ENCODE data around the gene RBM26. TPM values are rescaled to one million over a fixed set of nuclear protein-coding genes. Genes with fewer than 3 reads are reported as not detected.
"Not testable (repeated sequence)": the region's sequence is repeated elsewhere in the genome, so short reads cannot be mapped to it uniquely, and the experiment has no call there.

Gene RBM26
- total RNA-seq, 4 donors from 2014 or later: 34.8 to 96.6 (median 44.5) TPM

DNA sequence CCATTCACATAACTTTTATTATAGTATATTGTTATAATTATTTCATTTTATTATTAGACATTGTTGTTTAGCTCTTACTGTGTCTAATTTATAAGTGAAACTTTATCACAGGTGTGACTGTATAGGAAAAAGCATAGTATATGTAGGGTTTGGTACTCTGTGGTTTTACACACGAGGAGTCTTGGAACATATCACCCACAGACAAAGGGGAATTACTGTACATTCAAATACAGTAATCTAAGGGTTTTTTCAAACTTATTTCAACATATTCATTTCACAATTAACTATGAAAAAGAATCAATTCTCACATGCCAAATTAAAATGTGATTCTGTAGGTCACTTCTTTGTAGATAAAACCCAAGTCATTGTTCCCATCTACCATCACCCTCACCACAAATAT is 46.0 kb downstream of the RBM26 start:
- no peak for TF ChIP-seq POLR2A (IDR thresholded peaks at IDR 0.05)
- TF ChIP-seq, protein P1, sequence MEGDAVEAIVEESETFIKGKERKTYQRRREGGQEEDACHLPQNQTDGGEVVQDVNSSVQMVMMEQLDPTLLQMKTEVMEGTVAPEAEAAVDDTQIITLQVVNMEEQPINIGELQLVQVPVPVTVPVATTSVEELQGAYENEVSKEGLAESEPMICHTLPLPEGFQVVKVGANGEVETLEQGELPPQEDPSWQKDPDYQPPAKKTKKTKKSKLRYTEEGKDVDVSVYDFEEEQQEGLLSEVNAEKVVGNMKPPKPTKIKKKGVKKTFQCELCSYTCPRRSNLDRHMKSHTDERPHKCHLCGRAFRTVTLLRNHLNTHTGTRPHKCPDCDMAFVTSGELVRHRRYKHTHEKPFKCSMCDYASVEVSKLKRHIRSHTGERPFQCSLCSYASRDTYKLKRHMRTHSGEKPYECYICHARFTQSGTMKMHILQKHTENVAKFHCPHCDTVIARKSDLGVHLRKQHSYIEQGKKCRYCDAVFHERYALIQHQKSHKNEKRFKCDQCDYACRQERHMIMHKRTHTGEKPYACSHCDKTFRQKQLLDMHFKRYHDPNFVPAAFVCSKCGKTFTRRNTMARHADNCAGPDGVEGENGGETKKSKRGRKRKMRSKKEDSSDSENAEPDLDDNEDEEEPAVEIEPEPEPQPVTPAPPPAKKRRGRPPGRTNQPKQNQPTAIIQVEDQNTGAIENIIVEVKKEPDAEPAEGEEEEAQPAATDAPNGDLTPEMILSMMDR (IDR thresholded peaks at IDR 0.05): no peak
- no peaks in the 10 kb centered on the region for H3K9me3 ChIP-seq
- no peak overlapping the region for H3K27ac ChIP-seq
- H3K36me3 ChIP-seq: peaks cover 0 to 71% (median 3%) of the 10 kb centered on the region in 3 donors
- no peak for DNase-seq
- no peak overlapping the region for H3K4me3 ChIP-seq
- H3K27me3 ChIP-seq: no peaks in the 10 kb centered on the region
- H3K4me1 ChIP-seq: no peaks in the 10 kb centered on the region

DNA sequence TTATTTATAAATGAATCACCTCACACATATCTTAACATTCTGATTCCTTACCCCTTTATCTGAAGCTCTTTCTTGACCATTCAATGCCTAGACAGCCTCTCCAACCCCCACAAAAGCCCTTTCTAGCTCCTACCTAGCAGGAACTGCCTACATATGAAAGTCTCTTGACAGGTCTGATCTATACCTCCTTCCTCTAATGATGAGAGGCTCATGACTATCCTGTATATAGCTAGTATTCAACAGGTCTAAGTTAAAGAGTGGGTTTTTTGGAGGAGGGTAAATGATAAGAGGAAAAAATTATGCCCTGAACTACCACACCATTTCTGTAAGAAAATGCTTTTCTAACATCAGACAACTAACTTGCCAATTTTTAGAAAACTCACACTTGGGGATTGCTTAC is 47.0 kb downstream of the RBM26 start:
- Histone ChIP-seq H3K4me3 (no peak overlapping the region), H3K9me3 (no peaks in the 10 kb centered on the region), H3K27ac (no peak overlapping the region), H3K36me3 (peaks cover 0 to 71% (median 3%) of the 10 kb centered on the region in 3 donors), H3K4me1 (no peaks in the 10 kb centered on the region), H3K27me3 (no peaks in the 10 kb centered on the region)
- DNase-seq: no peak
- TF ChIP-seq, protein P1 (IDR thresholded peaks at IDR 0.05): no peak

DNA sequence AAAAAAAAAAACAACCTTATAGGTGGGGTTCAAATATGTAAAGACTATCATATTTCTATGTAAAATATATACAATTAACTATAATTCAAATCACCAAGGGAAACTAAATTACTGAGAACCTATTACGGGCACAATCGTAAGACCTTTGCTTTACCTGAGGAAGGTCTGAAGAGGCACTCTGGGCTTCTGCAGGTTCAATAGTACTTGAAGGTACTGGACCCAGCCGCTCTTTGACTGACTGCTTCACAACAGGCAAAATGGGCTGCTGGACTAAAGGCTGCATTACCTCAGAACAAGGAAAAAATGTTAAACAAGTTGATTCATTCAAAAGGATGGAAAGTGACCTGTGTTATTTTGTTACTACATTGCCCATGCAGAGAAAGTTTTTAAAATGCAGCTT is 51.8 kb downstream of the RBM26 start:
- H3K4me3 ChIP-seq: no peak overlapping the region
- no peaks in the 10 kb centered on the region for H3K27me3 ChIP-seq
- H3K36me3 ChIP-seq: peaks cover 0 to 67% (median 3%) of the 10 kb centered on the region in 3 donors
- H3K4me1 ChIP-seq: no peaks in the 10 kb centered on the region
- TF ChIP-seq POLR2A (IDR thresholded peaks at IDR 0.05): no peak
- TF ChIP-seq, protein P1 (IDR thresholded peaks at IDR 0.05): no peak
- H3K9me3 ChIP-seq: no peaks in the 10 kb centered on the region
- DNase-seq: no peak
- H3K27ac ChIP-seq: no peak overlapping the region

DNA sequence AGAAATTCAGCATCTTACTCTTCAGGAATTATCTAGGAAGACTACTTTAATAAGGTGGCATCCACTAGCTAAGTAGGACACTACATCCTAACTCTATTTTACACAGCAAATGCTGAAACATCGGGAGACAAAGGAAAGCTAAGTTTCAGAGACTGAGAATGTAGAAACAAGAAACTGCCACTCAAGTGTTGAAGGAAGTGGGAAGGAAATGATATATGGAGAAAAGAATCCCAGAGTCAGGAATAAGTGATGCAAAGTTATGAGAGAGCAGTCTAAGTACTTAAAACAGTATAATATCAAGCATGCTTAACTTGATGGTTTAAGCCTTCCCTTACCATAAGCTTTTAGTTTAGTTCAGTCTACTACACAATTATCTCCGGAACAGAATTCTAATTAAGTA is 52.4 kb downstream of the RBM26 start:
- H3K27ac ChIP-seq: no peak overlapping the region
- H3K36me3 ChIP-seq: peaks cover 0 to 61% (median 3%) of the 10 kb centered on the region in 3 donors
- no peak overlapping the region for H3K4me3 ChIP-seq
- H3K9me3 ChIP-seq: no peaks in the 10 kb centered on the region
- no peaks in the 10 kb centered on the region for H3K27me3 ChIP-seq
- no peaks in the 10 kb centered on the region for H3K4me1 ChIP-seq
- DNase-seq: no peak
- TF ChIP-seq POLR2A (IDR thresholded peaks at IDR 0.05): no peak
- TF ChIP-seq, protein P1 (IDR thresholded peaks at IDR 0.05): no peak

DNA sequence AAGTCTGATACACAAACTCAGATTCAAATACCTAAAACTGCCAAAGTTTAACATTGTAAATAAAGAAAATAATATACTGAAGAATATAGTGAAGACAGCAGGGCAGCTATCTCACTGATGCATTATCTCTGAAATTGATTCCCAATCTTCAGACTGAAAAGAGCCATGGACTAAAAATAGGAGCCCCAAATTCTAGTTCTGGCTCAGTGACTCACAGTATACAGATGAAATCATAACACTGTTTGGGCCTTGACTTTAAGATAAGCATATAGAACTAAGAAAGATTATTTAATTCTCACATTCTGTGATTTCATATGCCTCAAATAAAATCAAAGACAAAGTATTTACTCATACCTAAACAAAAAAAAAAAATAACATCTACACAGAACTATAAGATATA is 53.9 kb downstream of the RBM26 start:
- TF ChIP-seq POLR2A (IDR thresholded peaks at IDR 0.05): no peak
- TF ChIP-seq, protein P1 (IDR thresholded peaks at IDR 0.05): no peak
- Histone ChIP-seq H3K4me1 (no peaks in the 10 kb centered on the region), H3K36me3 (peaks cover 0 to 49% (median 0%) of the 10 kb centered on the region in 3 donors), H3K9me3 (no peaks in the 10 kb centered on the region), H3K27ac (no peak overlapping the region), H3K27me3 (no peaks in the 10 kb centered on the region), H3K4me3 (no peak overlapping the region)
- no peak for DNase-seq

DNA sequence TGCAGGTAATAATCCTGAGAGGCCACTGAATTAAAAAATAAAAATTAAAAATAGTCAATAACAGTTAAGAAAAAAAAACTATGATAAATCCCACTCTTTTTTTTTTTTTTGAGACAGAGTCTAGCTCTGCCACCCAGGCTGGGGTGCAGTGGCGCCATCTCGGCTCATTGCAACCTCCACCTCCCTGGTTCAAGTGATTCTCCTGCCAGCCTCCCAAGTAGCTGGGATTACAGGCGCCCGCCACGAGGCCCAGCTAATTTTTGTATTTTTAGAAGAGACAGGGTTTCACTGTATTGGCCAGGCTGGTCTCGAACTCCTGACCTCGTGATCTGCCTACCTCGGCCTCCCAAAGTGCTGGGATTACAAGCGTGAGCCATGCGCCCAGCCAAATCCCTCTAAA is 56.4 kb downstream of the RBM26 start:
- not testable (repeated sequence) for H3K4me3 ChIP-seq, H3K9me3 ChIP-seq, H3K27ac ChIP-seq, DNase-seq, H3K4me1 ChIP-seq, H3K27me3 ChIP-seq
- H3K36me3 ChIP-seq: peaks cover 0 to 43% (median 0%) of the 10 kb centered on the region in 3 donors

Data from Peyer's patch (tissue), 4 donors.